Activated T-cell treated with anti-CD3 and anti-CD28 coated beads for 1 hour (primary cell): ENCODE results near the gene DNAH17.

Experiments
- DNase-seq: peaks from one replicate; pipeline ENCODE4 v3.0.0-alpha.2; 2020; ENCODE audit warnings: low read depth

The DNAH17 gene

DNA sequence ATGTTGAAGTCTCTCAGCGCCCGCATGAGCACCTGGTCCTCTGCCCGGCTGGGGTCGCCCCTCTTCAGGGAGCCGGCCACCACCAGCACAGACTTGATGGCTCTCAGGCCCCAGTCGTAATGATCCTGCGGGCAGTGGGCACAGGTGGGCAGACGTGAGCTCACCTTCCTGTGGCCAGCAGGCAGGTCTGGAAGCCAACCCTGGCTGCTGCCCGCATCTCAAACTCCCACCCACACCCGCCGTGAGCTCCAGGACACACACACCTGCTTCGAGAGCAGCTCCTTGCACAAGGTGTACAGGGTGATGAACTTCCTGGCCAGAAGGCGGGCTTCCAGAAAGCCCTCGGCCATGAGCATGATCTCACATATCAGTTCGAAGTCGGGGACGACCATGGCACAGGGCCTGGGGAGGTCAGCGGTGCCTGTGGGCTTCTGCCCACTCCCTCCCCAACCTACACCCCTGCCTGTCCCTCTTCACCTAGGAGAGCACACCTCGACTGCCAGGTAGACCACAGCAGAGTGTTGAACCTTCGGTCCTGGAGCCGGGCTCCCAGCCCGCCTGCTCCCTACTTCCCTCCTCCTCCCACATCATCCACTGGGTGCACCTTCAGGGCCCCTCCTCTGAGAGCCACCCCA is 82.4 kb downstream of the DNAH17 start:
- DNase-seq = no peak

DNA sequence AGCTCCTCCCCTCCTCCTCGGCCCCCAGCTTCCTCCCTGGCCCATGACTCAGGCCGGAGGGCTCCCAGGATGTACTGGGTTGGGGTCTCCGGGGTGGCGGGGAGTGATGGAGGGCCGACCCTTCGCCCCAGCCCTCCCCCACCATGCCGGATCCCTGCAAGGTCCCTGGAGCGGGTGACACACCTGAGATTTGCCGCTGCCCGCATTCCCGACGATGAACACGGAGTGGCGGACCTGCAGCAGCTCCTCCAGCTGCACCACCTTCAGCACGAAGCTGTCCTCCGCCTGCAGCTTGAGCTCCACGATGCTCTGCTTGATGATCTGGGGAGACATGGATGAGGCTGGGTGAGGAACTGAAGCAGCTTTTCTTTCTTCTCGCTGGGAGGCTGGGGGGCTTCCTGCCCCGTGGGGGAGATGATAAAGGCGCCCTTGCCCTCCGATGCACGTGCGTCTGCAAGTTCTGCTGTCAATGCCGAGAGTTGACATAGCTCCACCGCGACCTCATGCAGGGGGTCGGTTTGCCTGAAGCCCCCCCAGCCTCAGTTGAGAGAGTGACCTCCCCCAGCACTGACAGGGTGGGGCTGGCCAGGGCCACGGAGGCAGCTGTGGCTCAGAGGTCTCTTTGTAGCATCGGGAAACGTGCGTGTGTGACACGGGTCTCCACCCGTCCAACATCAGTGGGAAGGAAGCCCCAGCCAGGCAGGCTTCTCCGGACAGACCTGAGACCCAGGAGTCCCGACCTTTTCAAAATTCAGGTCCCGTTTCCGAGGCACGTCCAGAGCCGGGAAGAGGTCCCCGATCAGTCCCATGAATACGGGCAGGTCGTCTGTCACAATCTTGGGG is 83.1 kb downstream of the DNAH17 start:
- no peak for DNase-seq

DNA sequence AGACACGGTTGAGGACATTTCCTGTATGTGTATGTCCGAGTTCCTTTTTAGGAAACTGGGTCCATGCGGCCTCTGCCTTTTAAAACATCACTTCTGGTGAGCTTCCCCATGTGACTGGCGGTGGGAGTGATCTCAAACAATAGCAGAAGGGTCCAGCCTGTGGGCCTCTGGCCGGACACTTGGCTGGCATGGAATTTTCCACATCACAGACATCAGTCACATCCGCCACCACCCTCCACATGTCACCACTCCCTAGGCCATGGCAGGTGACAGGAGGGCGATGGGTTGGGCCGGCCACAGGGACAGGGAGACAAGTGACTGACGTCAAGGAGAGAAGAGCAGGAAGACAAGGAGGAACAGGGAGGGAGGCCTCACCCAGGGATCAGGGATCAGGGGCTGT is 83.7 kb downstream of the DNAH17 start:
- no peak for DNase-seq

DNA sequence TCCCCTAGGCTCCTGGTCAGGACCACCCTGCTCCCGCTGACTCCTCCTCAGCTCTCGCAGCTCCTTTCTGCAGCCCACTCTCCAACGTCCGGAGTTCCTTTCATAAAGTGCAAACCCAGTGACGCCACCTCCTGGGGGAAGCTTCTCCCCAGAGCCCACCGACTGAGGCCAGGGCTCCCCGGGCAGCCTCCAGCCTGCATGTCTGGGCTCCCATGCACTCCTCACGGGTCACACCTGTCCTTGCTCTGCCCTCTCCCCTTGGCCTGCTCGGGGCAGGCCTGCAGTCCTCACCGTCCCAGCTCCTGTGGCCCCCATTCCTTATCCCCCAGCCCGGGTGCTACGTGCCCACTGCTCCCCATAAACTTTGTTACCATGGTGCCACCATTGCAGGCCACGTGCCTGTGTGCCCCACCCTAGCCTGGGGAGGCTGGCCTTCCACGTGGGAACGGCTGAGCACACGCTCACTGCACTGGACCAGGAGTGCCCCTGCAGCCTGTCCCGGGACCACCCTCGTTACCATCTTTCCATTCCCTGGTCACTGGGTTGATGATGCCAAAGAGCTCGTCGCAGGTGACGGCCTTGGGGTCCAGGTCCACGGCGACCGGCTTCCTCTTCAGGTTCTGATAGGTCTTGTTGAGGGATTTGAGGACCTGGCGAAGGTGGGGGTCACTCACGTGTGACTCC is 84.9 kb downstream of the DNAH17 start:
- no peak for DNase-seq

DNA sequence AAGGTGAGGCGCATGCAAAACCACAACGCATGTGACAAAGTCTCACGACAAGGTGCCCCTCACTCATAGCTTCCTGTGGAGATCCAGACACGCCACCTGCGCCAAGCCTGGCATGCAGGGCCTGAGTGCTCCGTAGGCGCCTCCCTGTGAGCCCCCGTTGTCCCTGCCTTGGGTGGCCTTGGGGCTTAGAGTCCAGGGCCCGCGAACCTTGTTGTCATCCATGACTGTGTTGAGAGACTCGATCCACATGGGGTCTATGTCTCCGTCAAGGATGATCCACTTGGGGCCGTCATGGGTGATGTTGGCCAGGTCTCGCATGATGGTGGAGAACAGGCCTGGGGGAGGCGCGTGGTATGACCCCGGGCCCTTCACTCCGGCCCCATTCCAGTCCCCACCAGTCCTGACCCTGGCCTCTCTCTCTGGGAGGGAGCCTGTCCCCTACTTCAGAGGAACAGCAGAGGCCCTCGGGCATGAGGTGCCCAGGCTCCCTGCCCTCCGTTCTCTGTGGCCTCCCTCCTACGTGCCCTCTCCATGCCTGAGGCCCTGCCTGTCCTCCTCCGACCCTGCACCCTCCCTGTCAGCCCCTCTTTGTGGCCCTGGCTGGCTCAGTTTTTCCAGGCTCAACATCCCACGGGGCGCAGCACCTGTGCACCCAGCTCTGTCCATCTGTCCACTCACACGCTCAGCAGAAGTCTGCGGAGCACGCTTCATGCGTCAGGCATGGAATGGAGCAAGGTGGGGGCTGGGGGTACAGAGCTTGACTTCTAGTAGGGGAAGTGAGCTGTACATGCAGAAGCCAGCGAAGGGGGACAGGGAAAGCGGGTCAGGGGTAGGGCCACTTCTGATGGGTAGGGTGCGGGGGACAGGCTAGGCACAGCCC is 85.7 kb downstream of the DNAH17 start:
- DNase-seq = no peak

DNA sequence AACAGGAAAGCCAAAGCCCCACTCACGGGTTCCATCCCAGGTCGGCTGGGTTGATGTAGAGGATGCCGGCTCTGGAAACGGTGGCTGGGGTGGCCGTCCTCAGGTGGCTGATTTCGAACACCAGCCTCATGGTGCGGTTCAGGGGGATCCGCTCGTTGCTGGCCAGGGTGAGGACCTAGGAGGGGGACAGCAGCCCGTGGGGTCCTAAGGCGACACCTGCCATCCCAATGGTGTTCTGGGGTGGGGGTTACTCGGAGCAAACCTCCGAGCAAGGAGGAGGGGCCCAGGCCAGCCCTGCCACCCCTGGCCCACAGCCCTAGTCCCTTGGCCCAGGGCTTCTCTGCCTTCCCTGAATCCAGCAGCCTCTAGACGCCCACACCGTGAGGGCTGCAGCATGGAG is 86.5 kb downstream of the DNAH17 start:
- DNase-seq = no peak

DNA sequence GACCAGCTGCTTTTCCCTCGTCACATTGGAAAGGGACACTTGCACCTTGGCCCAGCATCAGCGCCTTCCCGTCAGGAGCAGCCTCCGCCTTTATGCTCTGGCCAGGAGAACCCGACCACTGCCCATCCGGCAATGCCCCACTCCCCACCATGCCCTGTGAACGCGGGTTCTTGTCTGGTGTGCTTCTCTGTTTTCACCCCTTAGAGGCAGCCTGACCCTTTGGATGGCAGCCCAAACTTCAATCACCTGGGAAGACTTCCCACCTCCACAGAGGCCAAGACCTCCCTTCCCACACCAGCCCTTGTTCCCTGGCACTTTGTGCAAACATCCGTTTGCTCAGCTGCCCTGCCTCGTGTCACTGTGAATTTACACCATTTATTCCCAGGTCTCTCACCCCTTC is 87.0 kb downstream of the DNAH17 start:
- no peak for DNase-seq

DNA sequence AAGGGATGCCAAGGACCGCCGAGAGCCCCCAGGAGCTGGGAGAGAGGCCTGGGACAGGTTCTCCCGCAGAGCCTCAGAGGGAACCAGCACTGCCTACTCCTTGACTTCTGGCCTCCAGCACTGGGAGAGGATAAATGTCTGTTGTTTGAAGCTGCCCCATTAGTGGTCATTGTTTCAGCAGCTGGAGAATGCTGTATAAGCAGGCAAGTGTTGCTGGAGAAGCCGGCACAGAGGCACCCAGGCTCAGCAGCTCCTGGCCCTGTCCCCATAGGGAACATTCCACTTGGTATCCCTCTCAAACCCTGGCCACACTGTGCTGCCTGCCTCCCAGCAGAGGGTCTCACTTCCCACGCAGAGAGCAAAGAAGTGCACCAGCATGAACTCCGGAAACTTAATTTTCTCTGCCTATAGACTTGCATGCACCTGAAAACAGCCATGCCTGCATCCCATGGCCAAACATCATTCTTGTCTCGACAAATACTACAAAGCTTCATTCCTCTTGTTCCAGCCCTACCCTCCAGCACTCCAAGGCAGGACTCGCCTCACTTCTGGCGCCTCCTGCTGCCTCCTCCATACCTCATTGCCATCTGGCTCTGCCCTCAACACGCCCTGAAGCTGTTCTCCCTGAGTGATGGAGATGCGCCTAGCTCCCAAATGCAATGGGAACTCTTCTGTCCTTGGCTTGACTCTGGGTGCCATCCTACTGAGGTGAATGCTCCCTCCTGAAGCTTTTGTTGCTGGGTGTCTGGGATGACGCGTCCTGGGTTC is 88.1 kb downstream of the DNAH17 start:
- no peak for DNase-seq

DNA sequence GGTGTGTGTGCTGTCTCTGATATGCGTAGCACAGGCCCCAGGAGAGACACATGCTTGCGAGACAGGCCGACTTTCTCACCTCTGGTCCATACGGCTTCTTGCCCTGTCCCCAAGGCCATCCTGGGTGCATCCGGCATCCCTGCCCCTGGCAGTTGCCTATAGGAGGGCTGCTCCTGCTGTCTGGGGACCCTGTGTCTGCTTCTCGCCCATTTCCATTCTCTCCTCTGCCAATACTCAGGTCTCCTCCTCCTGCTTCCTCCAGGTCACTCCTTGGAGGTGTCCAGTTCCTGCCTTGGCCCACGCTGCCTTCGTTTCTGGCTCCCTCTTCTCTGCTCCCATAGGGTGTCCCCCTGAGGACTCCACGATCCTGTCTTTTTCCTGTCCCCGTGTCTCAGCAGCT is 89.0 kb downstream of the DNAH17 start:
- no peak for DNase-seq

DNA sequence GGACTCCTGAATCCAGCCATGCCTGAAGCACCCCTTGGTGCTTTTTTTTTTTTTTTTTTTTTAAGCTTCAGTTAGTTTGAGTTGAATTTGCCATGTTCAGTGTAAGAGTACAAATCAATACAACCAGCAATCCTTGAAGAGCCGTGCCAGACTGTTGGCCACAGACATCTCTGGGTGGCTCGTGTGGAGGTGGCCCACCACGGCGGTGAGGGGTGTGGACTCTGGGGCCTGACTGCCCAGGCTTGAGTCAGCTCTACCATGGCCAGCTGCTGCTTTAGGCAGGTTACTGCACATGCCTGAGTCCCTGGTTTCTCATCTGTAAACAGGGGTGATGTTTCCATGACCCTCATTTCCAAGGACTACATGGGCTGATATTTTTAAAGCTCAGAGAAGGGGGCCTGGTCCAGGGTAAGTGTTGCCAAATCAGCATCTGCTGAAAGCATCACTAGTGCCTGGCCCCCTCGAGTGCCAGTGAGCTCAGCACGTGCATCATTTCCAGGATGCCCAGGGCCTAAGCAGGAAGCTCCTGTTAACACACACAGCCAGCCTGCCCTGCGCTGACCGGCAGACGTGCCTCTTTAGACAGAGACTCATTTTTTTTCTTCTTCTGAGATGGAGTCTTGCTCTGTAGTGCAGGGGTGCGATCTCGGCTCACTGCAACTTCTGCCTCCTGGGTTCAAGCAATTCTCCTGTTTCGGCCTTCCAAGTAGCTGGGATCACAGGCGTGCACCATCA is 90.1 kb downstream of the DNAH17 start:
- no peak for DNase-seq

DNA sequence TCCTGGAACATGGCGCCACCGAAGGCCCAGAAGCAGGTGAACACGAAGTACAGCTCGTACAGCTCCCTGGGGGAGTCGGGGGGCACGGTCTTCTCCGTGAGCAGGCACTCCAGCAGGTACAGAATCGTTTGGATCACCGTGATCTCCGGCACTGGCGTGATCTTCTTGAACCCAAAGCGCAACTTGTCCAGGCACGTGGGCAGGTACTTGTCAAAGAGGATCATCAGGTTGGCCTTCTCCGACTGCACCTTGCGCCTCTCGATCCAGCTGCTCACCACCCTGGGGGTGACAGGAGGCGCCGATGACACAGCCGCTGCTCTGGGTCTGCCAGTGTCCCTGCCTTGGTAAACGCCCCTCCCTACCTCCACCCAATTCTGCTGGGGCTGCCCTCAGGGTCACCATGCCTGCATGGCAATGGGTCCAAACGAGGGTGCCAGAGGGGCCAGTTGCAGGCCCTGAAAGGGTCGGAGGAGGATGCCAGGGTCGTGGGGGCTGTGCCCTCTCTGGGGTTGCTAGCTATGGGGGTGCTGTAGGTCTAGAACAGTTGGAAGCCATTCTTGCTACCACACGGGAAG is 90.9 kb downstream of the DNAH17 start:
- no peak for DNase-seq

DNA sequence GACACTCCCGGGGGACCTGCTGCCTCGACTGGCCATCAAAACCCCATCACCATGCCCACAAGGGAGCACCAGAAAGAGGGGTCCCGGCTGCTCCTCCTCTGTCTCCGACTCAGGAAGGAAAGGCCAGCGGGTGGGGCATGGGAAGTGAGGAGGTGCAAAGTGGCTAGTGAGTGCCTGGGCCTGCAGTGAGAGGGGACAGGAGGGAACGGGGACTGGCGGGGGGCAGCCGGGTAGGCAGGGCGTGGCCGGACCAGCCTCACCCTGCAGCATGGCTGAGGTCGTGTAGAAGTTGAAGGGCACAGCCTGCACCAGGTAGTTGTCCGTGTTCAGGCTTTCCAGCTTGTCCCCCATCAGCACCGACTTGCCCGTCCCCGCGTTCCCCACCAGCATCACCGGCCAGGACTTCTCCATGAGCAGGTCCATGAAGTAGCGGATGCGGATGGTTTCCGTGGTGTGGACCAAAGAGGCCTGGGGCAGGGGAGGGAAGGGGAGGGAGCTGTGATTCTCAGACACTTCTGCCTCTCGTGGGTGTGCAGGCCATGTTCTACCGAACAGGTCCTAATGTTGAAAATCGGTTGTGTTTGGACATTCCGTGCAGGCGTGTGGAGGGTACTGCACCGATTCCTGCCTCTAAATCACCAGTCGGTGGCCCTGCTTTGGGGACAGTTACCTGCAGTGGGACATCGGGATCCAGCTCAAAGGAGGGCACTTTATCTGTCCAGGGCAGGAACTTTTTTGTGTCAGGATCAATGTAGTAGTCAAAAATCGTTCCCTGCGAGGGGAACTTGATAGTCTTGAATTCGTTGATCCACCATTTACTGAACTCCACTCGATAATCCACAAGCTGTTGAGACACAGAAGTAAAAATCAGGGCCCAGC is 91.7 kb downstream of the DNAH17 start:
- no peak for DNase-seq

DNA sequence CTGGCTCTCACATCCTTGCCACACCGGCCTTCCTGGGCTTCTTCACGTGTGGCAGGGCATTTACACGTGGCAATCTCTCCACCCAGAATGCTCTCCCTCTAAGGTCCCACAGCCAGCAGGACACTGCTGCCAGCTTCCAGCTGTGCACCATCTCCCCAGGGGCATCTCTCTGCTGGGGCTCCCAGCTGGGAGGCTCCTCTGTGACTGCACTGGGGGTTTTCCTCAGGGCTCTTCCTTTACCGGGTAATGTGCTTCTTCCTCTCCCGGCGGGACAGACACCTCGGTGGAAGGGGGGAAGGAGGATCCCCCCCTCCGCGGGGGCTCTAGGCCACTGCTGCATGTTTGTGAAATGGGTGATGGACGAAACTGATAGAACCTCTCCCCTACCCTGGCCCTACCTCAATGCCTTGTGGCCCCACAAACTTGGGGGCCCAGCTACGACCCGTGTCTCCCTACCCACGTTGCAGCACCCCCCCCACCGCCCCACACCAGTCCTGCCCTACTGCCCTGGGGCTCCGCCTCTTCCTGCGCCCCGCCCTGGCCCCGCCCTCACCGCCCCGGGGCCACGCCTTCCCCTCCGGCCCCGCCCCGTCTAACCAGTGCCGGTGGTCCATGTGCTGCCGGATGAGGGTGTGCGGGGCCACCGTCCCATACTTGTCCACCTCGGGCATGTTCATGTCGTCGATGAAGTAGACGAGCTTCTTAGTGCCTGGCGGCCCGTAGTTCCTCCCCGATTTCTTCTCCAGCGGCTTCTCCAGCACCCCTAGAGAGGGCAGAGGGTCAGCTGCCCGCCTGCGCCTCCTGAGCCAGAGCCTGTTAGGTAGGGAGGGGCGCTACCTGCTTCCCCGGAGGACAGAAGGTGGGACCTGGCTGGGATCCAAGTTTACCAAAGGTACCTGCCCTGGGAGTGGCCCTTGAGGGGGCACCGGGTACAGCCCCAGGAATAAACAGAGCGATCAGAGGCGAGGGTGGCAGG is 92.6 kb downstream of the DNAH17 start:
- DNase-seq = peak; percentile 40

DNA sequence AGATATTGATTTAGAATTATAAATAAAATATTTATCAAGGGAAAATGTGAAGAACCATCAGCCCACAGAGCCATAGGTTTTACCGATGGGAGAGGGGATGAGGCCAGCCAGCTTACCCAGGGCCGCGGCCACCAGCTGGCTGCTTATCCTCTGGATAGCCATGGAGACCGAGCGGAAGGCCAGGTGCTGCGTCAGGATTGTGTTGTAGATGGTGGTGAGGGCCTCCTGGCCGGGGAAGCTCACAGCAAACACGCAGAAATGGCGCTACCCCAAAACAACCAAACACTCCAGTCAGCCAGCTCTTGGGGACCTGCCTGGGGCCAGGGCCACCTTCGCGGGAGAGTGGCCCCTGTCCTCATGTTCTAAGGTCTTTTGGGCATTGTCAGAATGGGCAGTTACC is 97.8 kb downstream of the DNAH17 start:
- no peak for DNase-seq

DNA sequence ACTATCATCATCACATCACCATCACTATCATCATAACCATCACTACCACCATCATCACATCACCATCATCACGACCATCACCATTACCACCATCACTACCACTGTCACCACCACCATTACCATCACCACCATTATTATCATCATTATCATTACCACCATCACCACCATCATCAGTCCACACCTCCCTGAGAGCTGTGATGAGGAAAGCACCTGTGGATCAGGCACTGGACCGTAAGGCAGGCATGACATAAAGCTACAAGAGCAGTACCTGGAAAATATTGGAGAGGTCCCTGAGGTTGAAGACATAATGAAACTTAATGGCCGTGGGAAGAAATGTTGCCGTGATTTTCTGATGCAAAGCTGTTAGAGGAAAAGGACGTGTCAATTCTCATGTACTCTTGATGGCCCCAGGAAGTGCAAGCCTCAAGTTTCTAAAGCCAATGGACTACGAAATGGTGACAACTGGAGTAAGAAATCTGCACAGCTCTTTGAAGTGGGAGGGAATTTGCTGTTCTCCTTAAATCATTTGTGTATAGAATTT is 98.4 kb downstream of the DNAH17 start:
- no peak for DNase-seq

DNA sequence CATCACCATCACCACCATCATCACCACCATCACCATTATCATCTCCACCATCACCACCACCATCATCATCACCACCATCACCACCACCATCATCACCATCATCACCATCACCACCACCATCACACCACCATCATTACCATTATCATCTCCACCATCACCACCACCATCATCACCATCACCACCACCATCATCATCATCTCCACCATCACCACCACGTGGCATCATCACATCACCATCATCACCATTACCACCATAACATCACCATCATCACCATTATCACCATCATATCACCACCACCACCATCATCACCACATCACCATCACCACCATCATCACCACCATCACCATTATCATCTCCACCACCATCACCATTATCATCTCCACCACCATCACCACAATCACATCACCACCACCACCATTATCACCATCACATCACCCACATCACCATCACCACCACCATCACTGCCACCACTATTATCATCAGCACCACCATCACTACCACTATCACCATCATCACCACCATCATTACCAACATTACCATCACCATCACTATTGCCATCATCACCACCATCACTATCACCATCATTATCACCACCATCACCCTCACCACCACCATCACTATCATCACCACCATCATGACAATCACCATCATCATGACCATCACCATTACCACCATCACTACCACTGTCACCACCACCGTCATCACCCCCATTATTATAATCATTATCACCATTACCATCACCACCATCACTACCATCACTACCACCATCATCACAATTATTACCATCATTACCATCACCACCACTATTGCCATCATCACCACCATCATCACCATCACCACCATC is 99.1 kb downstream of the DNAH17 start:
- no peak for DNase-seq

DNA sequence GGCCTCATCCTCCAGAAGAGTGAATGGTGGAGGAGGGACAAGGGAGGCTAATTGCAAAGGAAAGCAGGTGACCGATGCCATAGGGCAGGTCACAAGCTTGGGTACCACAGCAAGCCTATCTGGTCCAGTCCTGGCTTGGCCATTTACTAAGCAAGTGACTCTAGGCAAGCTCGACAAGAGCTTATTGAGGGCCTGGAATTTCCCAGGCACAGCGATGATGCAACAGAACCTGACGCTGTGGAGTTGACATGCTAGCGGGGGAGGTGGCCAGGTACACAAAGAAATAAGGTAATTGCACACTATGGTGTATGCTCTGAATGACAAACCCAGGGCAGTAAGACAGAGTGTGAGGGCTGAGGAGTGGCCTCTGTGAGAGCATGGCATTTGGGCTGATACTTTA is 100.2 kb downstream of the DNAH17 start:
- no peak for DNase-seq
